ENCODE measurements around the gene FXYD1.

GRCh38 chr19:35144600-35145436 lies 6.2 kb downstream of the FXYD1 start:
- TF ChIP-seq, protein P1, sequence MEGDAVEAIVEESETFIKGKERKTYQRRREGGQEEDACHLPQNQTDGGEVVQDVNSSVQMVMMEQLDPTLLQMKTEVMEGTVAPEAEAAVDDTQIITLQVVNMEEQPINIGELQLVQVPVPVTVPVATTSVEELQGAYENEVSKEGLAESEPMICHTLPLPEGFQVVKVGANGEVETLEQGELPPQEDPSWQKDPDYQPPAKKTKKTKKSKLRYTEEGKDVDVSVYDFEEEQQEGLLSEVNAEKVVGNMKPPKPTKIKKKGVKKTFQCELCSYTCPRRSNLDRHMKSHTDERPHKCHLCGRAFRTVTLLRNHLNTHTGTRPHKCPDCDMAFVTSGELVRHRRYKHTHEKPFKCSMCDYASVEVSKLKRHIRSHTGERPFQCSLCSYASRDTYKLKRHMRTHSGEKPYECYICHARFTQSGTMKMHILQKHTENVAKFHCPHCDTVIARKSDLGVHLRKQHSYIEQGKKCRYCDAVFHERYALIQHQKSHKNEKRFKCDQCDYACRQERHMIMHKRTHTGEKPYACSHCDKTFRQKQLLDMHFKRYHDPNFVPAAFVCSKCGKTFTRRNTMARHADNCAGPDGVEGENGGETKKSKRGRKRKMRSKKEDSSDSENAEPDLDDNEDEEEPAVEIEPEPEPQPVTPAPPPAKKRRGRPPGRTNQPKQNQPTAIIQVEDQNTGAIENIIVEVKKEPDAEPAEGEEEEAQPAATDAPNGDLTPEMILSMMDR (IDR thresholded peaks at IDR 0.05; ENCODE audit: insufficient read depth, low read length), result no peak
- TF ChIP-seq POLR2AphosphoS5 (IDR thresholded peaks at IDR 0.05; ENCODE audit: low read depth) (no peak), SPI1 (IDR thresholded peaks at IDR 0.05; ENCODE audit: borderline replicate concordance, low read depth) (no peak)
